GM20000 (cell line): ENCODE data around the gene SWAP70.

ENCODE experiments used
- DNase-seq: peaks from one replicate; pipeline ENCODE4 v3.0.0; 2012; ENCODE audit warnings: low spot score
- TF ChIP-seq, protein P1 (sequence below): IDR thresholded peaks from 2 replicates; pipeline ENCODE4 v1.5.1; 2012; ENCODE audit warnings: mild to moderate bottlenecking, control low read depth; ENCODE audit errors: extremely low read depth, missing control alignments

Gene SWAP70

DNA sequence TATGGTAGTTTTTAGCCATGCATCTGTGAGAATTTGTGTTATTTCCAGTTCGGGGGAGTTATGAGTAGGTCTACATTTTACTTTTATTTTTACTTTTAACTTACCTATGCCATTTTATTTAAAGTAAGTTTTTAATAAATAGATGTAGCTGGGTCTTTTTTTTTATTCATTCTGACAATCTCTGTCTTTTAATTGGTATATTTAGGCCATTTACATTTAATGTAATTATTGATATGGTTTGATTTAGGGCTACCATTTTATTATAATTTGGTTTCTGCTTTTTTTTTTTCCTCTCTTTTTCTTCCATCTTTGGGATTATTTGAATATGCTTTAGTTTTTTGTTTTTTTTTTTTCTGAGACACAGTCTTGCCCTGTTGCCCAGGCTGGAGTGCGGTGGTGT is 1.9 kb downstream of the SWAP70 start:
- DNase-seq = no peak
- TF ChIP-seq, protein P1, sequence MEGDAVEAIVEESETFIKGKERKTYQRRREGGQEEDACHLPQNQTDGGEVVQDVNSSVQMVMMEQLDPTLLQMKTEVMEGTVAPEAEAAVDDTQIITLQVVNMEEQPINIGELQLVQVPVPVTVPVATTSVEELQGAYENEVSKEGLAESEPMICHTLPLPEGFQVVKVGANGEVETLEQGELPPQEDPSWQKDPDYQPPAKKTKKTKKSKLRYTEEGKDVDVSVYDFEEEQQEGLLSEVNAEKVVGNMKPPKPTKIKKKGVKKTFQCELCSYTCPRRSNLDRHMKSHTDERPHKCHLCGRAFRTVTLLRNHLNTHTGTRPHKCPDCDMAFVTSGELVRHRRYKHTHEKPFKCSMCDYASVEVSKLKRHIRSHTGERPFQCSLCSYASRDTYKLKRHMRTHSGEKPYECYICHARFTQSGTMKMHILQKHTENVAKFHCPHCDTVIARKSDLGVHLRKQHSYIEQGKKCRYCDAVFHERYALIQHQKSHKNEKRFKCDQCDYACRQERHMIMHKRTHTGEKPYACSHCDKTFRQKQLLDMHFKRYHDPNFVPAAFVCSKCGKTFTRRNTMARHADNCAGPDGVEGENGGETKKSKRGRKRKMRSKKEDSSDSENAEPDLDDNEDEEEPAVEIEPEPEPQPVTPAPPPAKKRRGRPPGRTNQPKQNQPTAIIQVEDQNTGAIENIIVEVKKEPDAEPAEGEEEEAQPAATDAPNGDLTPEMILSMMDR = no peak

DNA sequence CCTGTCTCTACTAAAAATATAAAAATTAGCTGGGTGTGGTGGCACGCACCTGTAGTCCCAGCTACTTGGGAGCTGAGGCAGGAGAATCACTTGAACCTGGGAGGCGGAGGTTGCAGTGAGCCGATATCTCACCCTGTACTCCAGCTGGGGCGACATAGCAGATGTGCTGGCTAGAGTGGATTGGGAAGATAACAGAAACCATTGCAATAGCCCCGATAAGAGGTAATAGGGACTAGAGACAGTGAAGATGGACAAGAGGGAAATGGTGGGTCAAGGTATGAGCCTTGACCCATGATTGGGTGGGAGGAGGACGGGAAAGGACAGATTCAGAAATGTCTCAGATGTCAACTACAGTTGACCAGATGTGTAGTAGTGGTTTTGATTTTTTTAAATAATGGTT is 6.1 kb downstream of the SWAP70 start:
- TF ChIP-seq, protein P1 = no peak
- no peak for DNase-seq

DNA sequence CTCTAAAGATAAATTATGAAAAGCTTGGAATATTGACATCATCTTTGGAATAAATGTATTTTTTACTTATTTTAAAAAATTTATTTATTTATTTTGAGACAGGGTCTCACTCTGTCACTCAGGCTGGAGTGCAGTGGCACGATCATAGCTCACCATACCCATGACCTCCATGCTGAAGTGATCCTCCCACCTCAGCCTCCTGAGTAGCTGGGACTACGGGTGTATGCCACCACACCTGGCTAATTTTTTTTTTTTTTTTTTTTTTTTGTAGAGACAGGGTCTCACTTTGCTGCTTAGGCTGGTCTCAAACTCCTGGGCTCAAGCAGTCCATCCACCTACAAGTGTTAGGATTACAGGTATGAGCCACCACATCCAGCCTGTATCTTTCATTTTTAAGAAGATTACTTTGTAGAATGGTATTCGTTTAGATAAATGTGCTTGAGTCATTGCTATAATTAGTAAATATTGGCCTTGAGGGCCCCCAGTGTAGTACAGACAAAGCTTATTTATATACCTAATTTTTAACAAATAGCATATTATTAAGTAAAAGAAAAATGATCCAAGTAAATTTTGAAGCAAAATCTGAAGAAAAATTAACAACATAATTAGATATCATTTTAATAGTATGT is 8.5 kb downstream of the SWAP70 start:
- TF ChIP-seq, protein P1 = no peak
- DNase-seq = no peak

DNA sequence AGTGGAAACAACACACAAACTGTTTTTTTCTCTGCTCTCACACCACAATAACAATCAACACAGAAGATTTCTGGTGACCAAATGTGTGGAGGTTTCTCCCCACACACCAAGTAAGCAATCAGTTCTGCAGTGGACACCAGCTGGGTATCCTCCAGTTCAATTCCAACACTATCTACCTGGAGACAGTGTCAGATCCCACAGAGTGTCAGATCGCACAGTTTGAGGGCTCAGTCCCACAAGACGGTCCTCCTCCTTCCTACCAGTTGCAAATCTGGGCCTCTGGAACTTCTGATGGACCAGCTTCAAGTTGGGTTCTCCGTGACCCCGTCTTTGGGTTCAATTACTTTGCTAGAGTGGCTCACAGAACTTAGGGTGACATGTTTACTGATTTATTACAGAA is 9.0 kb downstream of the SWAP70 start:
- DNase-seq = no peak

DNA sequence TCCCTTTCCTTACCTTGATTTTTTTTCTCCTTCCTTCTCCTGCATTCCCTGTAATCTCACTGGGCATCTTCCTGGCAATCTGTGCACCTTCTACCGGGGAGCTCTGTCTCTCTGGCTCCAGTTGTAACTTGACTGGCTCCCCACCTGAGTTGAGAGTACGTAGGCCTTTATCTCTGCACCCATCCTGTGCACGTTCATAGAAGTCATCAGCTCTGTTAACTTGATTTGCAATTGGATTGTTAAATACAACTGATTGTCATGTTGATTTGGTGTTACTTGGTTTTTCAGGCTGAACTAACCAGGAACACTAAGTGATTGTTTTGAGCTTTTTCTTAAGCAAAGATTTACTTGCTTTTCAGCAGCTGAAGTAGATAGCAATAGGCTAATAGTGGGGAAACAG is 11.8 kb downstream of the SWAP70 start:
- TF ChIP-seq, protein P1 = no peak
- no peak for DNase-seq

More for the DNA sequence above, 9.0 kb downstream of the SWAP70 start:
- TF ChIP-seq, protein P1 = no peak

DNA sequence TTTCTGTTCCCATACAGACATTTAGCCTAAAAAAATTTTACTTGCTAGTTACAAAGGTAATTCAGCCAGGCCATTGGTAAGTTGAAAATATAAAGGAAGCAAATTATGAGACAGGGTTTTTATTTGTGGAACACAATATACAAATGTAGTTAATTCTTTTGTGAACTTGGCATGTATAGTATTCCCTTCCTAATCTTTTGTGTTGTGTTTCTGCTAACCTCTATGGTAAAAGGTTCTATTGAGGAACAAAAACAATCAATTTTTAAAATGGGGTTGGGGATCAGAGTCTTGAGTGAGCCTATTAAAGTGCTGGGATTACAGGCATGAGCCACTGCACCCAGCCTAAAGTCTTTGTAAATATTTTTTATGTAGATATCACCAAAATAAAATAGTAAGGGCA is 14.1 kb downstream of the SWAP70 start:
- DNase-seq = no peak
- TF ChIP-seq, protein P1 = no peak

DNA sequence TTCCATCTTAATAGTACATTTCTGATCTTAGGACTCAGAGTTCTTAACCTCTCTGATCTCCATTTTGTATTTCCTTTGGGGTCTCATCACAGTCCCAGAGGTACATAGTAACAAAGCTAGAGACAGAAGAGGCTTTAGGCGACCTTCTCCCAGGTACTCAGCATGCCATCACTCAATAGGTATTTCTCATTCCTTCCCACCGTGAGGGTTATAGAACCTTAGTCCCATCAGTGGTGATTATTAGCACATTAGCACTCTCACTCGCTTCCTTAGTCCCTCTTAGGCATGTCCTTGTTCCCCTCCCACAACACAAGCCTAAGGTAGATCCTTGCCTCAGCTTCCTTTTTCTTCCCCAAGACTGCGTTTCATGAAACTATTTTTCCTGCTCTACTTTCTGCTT is 14.7 kb downstream of the SWAP70 start:
- no peak for DNase-seq
- TF ChIP-seq, protein P1 = no peak
